Pancreas (tissue), 10 donors: Measurements from ENCODE around the gene ZNF280B. TPM values are rescaled to one million over a fixed set of nuclear protein-coding genes. Genes with fewer than 3 reads are reported as not detected.

Source experiments
- ATAC-seq, 4 donors: fragments of 200-7000 bp; cut with Tn5 transposase; one replicate each; pipeline versions ENCODE4 v1.8.0 to v1.9.1; 2020; ENCODE audit warnings: mild to moderate bottlenecking in 4 of 4, moderate library complexity in 4 of 4
- DNase-seq, 6 donors: peaks; one replicate each; pipeline ENCODE4 v3.0.0-alpha.2; 2020
- FAIRE-seq: peaks from 2 replicates; lab custom pipeline; 2012; peaks lifted over from hg19 to GRCh38; lab: Jason Lieb, UNC
- H3K27ac ChIP-seq, 4 donors: fragments of 200-600 bp; sonication (generic); 1 replicate in 3 of 4; 2 replicates in 1 of 4; pipeline versions ENCODE4 v1.5.0 to v1.8.0; 2020
- H3K27me3 ChIP-seq, 4 donors: fragments of 200-600 bp; one replicate each; pipeline ENCODE4 v1.8.0; 2021
- H3K36me3 ChIP-seq, 3 donors: fragments of 200-600 bp; sonication (generic) in 1 of 3; one replicate each; pipeline versions ENCODE4 v1.5.0 to v1.8.0; 2020 to 2021
- H3K4me1 ChIP-seq, 3 donors: fragments of 200-600 bp; one replicate each; pipeline ENCODE4 v1.8.0; 2021
- H3K4me3 ChIP-seq, 4 donors: fragments of 200-600 bp; sonication (generic) in 2 of 4; one replicate each; pipeline versions ENCODE4 v1.5.0 to v1.8.0; 2020 to 2021
- H3K9me3 ChIP-seq, 4 donors: fragments of 200-600 bp; one replicate each; pipeline ENCODE4 v1.8.0; 2021
- WGBS, 2 donors: extraction: QIAGEN DNeasy Blood & Tissue Kit; methylation state at CpG; one replicate each; pipeline ENCODE4 v1.1.7; 2013; 5-methylcytosine and 5-hydroxymethylcytosine counted together
- intact Hi-C, 3 donors: fragments of 100-400 bp; cut with DNase I; formaldehyde crosslinking; loops; one replicate each; pipeline versions ENCODE4 v1.11.1 to v1.14.2; 2022
- polyA plus RNA-seq, 2 donors: library from polyadenylated mRNA; stranded (reverse); fragments of 200-250 nt; gene quantifications; one replicate each; pipeline ENCODE4 v1.2.3, GENCODE V29; 2013
- total RNA-seq, 6 donors: library from RNA; stranded (reverse); fragmentation: NEBNext Ultra II Directional in 4 of 6; extraction: Animal tissue kit (Norgen Biotek cat#: 25700) in 4 of 6; gene quantifications; one replicate each; pipeline versions ENCODE4 v1.2.1 to v1.2.4, GENCODE V29; 2021 to 2023
- TF ChIP-seq, protein P1 (sequence below), 4 donors: fragments of 200-600 bp; sonication (generic) in 3 of 4; IDR thresholded peaks; one replicate each; pipeline versions ENCODE4 v1.5.0 to v1.8.0; 2021; ENCODE audit warnings: antibody characterized with exemption in 4 of 4
- donor health status: healthy with polysubstance abuse.
- donor health status: DM: no; HTN: no; CAD: no; lungs with moderate emphysema.
- donor health status: DM: no; HTN: no; CAD: no.
- donor health status: control.
- donor health status: control.
- donor health status: Bipolar disorder and iron deficiency.
- donor health status: DM: yes; HTN: yes; CAD: no.
- donor health status: DM: no; HTN: no; CAD: no.
- donor health status: DM: no; HTN: no; CAD: no.
- donor health status: DM: yes; HTN: yes; CAD: no.

ZNF280B gene
- total and polyA plus RNA-seq, 8 donors = 0.38 to 1.3 (median 0.89) TPM

DNA sequence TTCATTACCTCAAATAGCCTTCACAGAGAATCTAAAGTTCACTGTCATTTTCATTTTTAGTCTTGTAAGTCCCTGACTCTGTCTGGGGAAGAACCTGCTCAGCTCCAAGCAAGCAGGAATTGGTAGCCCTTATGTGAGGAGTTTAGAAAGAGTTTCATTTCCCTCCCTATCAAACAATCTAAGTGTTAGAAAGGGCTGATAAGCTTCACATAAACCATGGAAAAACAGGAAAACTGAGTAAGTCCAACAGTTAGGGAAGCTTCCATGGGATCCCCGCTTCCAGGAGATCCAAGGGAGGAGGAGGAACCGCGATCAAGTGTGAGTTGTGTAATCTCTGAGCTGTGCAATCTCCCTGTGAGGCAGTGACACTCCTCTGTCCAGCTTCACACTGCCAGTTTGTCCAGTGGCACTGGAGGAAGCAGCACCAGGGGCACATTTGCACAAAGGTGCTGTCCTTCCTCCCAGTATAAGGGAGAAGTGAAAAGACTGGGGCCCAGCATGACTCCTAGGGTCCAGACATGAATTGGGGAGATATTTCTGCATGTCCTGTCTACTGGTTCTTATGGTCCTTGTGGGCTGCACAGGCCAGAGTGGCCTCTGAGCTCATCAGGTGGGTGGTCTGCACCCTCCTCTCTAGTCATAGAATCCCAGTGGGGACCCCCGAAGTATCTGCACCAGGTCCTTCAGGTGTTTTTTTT is 46.2 kb upstream of the ZNF280B start:
- Histone ChIP-seq H3K27ac (no peak overlapping the region), H3K27me3 (no peaks in the 10 kb centered on the region), H3K9me3 (no peaks in the 10 kb centered on the region), H3K4me3 (no peak overlapping the region), H3K4me1 (no peaks in the 10 kb centered on the region), H3K36me3 (no peaks in the 10 kb centered on the region)
- intact Hi-C loops = no loop called here
- FAIRE-seq (no peak), ATAC-seq (no peak), DNase-seq (no peak)
- 67 to 81% methylated on average over 4 of the region's 4 CpGs for WGBS, 2 donors
- TF ChIP-seq, protein P1, sequence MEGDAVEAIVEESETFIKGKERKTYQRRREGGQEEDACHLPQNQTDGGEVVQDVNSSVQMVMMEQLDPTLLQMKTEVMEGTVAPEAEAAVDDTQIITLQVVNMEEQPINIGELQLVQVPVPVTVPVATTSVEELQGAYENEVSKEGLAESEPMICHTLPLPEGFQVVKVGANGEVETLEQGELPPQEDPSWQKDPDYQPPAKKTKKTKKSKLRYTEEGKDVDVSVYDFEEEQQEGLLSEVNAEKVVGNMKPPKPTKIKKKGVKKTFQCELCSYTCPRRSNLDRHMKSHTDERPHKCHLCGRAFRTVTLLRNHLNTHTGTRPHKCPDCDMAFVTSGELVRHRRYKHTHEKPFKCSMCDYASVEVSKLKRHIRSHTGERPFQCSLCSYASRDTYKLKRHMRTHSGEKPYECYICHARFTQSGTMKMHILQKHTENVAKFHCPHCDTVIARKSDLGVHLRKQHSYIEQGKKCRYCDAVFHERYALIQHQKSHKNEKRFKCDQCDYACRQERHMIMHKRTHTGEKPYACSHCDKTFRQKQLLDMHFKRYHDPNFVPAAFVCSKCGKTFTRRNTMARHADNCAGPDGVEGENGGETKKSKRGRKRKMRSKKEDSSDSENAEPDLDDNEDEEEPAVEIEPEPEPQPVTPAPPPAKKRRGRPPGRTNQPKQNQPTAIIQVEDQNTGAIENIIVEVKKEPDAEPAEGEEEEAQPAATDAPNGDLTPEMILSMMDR (IDR thresholded peaks at IDR 0.05) = no peak

DNA sequence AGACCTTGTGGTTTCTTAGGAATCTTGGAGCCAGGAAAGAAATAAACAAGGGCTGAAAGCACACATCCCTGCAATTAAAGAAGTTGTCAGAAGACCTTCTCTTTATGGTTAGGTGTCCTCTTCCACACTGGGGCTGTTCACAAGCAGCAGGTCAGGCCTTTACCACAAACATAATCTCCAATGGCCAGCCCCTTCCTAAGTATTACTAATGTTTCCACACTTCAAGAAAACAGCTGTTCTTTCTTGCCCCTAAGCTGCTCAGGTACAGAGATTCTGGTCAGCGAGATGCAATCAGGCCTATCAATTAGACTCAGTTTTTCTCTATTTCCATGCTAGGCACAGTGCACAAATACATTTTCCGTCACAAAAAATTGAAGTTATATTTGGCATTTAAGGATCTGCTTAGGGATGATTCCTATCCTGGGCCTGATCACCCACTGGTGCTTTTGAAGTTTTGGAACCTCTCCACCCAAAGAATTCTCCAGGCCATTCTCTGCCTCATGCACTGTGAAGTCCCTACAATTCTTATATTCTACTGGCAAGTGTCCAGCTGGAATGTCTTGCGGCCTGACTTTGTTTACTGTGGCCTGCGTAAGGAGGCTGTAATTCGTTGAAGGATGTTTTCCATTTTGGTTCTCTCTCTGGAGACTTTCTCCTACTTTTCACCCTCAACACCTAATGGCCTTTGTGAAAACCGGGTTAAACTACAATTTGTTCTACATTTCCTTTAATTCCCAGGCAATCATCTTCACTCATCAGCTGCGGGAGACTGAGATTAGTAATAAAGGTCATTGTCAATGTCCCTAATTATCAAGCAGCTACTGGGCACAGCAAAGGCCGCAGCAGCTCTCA is 45.4 kb upstream of the ZNF280B start:
- WGBS, 2 donors = 63 to 67% methylated on average over 8 of the region's 8 CpGs
- intact Hi-C loops = no loop called here
- DNase-seq = no peak

DNA sequence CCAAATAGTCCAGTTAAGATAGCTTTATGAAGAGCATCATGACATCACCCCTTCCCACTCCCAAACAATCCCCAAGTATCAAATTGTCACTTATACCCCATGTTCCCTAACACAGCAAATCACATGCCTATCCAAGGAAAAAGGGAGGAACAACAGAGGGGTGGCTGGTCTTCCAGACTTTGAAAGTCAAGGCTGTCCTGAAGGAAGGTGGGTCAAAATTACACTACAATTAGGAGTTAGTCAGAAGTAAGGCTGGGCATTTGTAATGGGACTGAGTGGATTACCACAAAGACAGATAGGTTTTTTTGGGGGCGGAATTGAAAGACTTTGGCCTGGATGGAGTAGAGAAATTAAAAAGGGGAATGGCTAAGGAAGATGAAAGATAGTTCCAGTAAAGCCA is 44.6 kb upstream of the ZNF280B start:
- intact Hi-C loops = no loop called here
- ATAC-seq (no peak), DNase-seq (no peak), FAIRE-seq (no peak)
- H3K4me1 ChIP-seq = no peaks in the 10 kb centered on the region
- H3K27me3 ChIP-seq = no peaks in the 10 kb centered on the region
- no peak overlapping the region for H3K27ac ChIP-seq
- H3K4me3 ChIP-seq = no peak overlapping the region
- 70 to 72% methylated on average over 1 of the region's 1 CpG for WGBS, 2 donors
- H3K36me3 ChIP-seq = no peaks in the 10 kb centered on the region
- no peaks in the 10 kb centered on the region for H3K9me3 ChIP-seq
- TF ChIP-seq, protein P1 (IDR thresholded peaks at IDR 0.05) = no peak

More for the DNA sequence above, 45.4 kb upstream of the ZNF280B start:
- ATAC-seq (no peak), FAIRE-seq (no peak)
- H3K4me1 ChIP-seq = no peaks in the 10 kb centered on the region
- TF ChIP-seq, protein P1 (IDR thresholded peaks at IDR 0.05) = no peak
- no peaks in the 10 kb centered on the region for H3K9me3 ChIP-seq
- no peak overlapping the region for H3K27ac ChIP-seq
- H3K36me3 ChIP-seq = no peaks in the 10 kb centered on the region
- H3K4me3 ChIP-seq = no peak overlapping the region
- no peaks in the 10 kb centered on the region for H3K27me3 ChIP-seq

DNA sequence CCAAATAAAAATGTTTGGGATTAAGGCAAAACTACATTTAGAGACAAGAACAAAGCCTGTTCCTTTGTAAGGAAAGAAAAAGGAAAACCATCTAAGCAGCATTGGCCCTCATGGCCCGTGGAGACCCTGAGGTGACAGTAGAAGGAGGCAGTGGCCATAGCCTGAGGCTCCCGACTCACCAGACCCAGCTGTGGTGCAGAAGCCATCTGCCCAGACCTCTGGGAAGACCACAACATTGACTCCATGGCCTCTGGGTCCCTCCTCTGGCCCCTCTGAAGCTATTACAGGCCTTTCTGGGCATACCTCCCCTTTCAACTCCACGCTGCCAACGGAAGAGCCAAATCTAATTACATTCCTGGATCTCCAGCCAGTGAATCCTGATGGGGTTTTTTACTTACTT is 44.1 kb upstream of the ZNF280B start:
- 60 to 65% methylated on average over 4 of the region's 4 CpGs for WGBS, 2 donors
- DNase-seq = no peak
- intact Hi-C loops = no loop called here
- no peaks in the 10 kb centered on the region for H3K27me3 ChIP-seq
- H3K4me1 ChIP-seq = no peaks in the 10 kb centered on the region
- no peak overlapping the region for H3K4me3 ChIP-seq
- no peak for FAIRE-seq
- no peaks in the 10 kb centered on the region for H3K9me3 ChIP-seq
- H3K36me3 ChIP-seq = no peaks in the 10 kb centered on the region
- TF ChIP-seq, protein P1 (IDR thresholded peaks at IDR 0.05) = no peak
- no peak for ATAC-seq
- no peak overlapping the region for H3K27ac ChIP-seq
